Cardiac fibroblast (primary cell): ENCODE measurements around the gene DGKZ.
A peak's percentile ranks its signal among the peaks of the same experiment; 100 is the strongest.

Experiments used
- DNase-seq, 2 donors: peaks; one replicate each; pipeline versions ENCODE4 v3.0.0 to v3.0.0-alpha.2; 2010; ENCODE audit warnings: low read depth in 2 of 2
- H3K4me3 ChIP-seq, 2 donors: replicated peaks in 1 of 2; 1 replicate in 1 of 2; 2 replicates in 1 of 2; pipeline ENCODE4 v1.5.1; 2011; ENCODE audit warnings: low read depth in 2 of 2, low read length in 2 of 2, mild to moderate bottlenecking in 2 of 2, moderate library complexity in 1 of 2
- TF ChIP-seq, protein P1 (sequence below): IDR thresholded peaks from one replicate; pipeline ENCODE4 v1.5.1; 2011; ENCODE audit warnings: low read depth, mild to moderate bottlenecking, low read length, inconsistent platforms

The DGKZ gene

DNA sequence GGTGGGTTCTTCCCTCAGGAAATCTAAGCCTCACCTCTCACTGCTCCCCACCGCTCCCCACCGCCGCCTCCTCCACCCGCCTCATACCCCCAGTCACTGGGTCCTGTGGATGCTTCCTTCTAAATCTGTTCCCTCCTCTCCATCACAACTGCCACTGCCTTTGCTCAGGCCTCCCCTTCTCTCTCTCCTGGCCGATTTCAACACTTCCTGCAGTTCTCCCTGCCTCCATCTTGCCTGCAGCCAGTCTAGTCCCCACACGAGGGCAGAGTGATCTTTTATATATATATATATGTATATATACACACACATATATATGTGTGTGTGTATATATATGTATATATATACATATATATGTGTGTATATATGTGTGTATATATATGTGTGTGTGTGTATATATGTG lies 42.0 kb upstream of the DGKZ start:
- peak; percentile 51 to 74 for DNase-seq
- H3K4me3 ChIP-seq: no peak overlapping the region
- TF ChIP-seq, protein P1, sequence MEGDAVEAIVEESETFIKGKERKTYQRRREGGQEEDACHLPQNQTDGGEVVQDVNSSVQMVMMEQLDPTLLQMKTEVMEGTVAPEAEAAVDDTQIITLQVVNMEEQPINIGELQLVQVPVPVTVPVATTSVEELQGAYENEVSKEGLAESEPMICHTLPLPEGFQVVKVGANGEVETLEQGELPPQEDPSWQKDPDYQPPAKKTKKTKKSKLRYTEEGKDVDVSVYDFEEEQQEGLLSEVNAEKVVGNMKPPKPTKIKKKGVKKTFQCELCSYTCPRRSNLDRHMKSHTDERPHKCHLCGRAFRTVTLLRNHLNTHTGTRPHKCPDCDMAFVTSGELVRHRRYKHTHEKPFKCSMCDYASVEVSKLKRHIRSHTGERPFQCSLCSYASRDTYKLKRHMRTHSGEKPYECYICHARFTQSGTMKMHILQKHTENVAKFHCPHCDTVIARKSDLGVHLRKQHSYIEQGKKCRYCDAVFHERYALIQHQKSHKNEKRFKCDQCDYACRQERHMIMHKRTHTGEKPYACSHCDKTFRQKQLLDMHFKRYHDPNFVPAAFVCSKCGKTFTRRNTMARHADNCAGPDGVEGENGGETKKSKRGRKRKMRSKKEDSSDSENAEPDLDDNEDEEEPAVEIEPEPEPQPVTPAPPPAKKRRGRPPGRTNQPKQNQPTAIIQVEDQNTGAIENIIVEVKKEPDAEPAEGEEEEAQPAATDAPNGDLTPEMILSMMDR: peak; percentile 23

DNA sequence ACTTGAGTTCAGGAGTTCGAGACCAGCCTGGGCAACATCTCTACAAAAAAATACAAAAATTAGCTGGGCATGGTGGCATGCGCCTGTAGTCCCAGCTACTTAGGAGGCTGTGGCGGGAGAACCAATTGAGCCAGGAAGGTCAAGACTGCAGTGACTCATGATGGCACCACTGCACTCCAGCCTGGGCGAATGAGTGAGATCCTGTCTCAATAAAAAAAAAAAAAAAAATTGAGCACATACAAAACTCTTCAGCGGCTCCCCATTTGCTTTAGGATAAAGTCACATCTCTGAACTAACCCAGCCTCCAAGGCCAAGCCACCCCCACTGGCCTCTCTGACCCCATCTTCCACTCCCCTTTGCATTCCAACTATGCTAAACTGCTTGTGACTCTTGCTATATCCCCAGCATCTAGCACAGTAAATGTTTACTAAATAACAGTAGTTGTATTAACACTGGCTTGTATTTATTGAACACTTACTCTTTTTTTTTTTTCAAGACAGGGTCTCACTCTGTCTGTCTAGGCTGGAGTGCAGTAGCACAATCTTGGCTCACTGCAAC lies 40.9 kb upstream of the DGKZ start:
- TF ChIP-seq, protein P1: no peak
- no peak overlapping the region for H3K4me3 ChIP-seq
- peak in 1 of 2 donors; percentile 48 for DNase-seq

DNA sequence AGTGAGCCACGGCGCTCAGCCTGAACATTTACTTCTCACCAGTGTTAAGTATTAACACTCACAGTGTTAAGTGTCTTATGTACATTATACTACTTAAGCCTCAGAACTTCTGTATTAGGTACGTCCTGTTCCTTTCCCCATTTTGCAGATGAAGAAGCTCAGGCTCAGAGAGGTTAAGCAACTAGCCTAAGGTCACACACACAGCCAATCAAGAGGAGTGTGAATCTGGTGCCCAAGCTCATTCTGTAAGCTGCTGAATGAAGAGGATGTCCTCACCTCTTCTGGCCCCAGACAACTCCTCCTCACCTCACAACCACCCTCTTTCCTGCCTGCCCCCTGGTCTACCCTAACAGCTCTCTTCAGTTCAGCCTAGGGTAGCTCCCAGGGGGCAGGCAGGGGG lies 39.9 kb upstream of the DGKZ start:
- TF ChIP-seq, protein P1: no peak
- no peak overlapping the region for H3K4me3 ChIP-seq
- DNase-seq: no peak

DNA sequence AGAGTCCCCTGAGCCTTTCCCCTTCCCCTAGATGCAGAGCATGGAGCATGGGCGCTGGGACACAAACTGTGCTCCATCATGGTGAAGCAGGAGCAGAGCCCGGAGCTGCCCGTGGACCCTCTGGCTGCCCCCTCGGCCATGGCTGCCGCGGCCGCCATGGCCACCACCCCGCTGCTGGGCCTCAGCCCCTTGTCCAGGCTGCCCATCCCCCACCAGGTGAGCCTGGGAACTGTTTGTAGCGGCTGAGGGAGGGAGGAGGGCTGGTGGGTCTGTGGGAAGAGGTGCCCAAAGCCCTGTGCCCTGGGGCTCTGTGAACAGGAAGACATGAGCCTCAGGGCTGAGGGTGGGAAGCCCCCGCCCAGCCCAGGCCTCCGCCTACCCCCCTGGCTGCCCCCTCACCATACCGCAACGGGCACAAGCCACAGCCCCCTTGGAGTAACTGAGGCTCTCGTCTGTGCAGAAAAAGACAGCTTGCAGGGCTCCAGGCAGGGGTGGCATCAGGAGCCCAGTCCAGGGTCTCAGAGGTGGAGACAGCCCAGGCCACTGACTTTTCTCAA lies 39.4 kb upstream of the DGKZ start:
- TF ChIP-seq, protein P1: no peak
- no peak for DNase-seq
- H3K4me3 ChIP-seq: no peak overlapping the region

DNA sequence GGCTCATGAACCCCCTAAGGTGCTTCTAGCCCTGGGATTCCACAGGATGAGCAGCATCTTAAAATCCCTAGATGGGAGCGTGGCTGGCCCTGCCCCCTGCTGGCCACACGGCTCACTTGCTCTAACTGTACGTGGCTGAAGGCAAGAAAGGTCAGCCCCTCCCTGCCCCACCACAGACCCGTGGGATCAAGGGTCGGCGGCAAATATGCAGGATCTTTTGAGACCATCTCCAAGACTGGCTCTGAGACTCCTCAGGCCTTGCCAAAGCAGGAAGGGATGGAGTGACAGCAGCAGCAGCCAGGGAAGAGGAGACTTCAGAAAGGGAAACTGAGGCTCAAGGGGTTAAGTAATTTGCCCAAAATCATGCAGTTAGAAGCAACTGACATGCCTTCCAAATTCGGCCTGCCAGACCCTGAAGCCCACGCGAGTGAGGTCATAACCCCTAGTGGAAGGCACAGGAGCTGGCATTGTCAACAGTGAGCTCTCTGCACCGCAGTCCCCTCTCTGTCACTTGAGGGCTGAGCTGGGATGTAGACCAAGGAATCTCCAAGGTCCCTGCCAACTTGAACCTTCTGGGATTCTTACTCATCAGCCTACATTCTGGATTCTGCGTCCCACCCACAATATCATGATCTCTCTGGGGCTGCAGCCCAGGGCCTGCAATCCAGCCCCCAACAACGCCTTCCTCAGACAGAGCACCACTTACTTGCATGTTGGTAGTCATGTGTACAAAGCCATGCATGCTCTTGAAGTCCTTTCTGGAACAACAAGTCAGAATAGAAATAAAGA lies 38.4 kb upstream of the DGKZ start:
- no peak overlapping the region for H3K4me3 ChIP-seq
- DNase-seq: peak; percentile 79
- TF ChIP-seq, protein P1: peak; percentile 88

DNA sequence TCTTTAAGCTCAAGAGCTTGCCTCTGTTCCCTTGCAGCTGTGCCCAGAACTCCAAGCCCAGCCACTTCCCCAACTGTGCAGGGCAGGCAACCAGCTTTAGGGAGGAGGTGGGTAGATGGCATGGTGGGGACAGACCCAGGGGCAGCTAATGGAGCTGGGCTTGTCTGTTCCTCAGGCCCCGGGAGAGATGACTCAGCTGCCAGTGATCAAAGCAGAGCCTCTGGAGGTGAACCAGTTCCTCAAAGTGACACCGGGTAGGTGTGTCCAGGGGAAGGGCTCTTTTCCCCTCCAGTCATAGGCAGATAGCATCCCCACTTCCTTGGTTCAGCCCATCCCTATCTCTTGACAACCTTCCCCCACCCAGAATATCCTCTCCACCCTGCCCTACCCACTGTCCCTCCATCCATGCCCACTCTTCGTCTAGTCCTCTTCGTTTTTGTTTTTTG lies 37.4 kb upstream of the DGKZ start:
- no peak for DNase-seq
- TF ChIP-seq, protein P1: no peak
- no peak overlapping the region for H3K4me3 ChIP-seq
